Measurements from ENCODE around the gene MCOLN1.

Gene MCOLN1

DNA sequence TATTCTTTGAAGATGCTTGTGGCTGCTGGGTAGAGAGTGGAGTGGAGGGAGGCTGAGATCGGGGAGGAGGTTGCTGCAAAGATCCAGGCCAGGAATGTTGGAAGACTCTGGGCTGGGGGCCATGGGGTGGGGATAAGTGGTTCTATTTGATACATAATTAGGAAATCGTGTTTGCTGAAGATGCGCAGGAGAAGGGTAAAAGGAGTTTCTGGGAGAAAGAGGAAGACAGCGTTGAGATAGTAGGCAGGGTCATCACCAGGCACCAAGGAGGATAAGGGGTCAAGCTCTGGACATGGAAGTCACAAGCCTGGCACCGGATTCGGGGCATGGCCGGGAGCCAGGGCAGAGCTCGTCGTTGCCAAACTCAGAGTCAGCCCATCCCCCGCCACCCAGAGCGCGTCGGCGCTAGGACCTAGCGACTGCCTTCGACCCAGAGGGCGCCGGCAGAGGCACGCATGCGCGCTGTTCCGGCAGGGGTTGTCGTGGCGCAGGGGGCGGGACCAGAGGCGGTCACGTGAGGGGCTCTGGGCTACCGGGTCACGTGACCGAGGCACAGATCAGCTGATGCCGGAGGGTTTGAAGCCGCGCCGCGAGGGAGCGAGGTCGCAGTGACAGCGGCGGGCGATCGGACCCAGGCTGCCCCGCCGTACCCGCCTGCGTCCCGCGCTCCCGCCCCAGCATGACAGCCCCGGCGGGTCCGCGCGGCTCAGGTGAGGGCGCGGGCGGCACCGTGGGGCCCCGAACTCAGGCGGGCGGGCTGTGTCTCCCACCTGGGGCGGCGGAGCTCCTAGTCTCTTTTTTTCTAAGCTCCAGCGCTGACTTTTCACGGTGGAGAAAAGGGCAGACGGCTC lies at the start of gene MCOLN1:
Gene MCOLN1 (plus strand): TSS at position 553 of the 851 bp plus-strand sequence. CDS start 127 bp downstream, at position 680.
- H3K27ac Mint-ChIP-seq = peak within 1 kb of the TSS; percentile 93 to 95
- peaks cover 20% of the 10 kb centered on the region for H3K4me1 Mint-ChIP-seq
- H3K4me3 Mint-ChIP-seq = peak within 1 kb of the TSS; percentile 83 to 97
- peak; percentile 99 for DNase-seq
- ATAC-seq = peak; percentile 90
- H3K9me3 Mint-ChIP-seq = no peaks in the 10 kb centered on the region
- H3K27me3 Mint-ChIP-seq = no peaks in the 10 kb centered on the region

GRCh38 chr19:7475665-7476064 lies 46.8 kb upstream of the MCOLN1 start:
- Mint-ChIP-seq H3K4me3 (no peak overlapping the region), H3K9me3 (no peaks in the 10 kb centered on the region), H3K27me3 (no peaks in the 10 kb centered on the region), H3K27ac (no peak overlapping the region), H3K4me1 (no peaks in the 10 kb centered on the region)
- DNase-seq (no peak), ATAC-seq (no peak)

DNA sequence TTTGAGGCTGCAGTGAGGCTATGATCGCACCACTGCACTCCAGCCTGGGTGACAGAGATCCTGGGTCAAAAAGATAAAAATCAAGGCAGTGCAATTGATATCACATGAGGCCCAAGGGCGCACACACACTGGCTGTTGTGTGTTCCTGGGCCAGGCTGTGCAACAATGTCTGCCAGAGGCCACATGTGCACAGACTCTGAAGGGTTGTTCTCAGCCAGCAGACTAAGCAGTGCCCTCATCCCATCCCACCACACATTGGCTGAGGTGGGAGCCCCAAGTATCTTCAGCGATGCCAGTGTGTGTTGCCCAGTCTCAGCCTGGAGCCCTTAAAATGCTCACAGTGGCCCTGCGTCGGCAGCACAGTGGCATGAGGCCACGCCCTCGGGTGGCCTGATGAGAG lies 46.2 kb upstream of the MCOLN1 start:
- Mint-ChIP-seq H3K4me3 (no peak overlapping the region), H3K27ac (no peak overlapping the region), H3K4me1 (no peaks in the 10 kb centered on the region), H3K9me3 (no peaks in the 10 kb centered on the region), H3K27me3 (no peaks in the 10 kb centered on the region)
- DNase-seq (no peak), ATAC-seq (no peak)

- Mint-ChIP-seq H3K27ac (no peak overlapping the region), H3K9me3 (no peaks in the 10 kb centered on the region), H3K4me1 (no peaks in the 10 kb centered on the region), H3K4me3 (no peak overlapping the region), H3K27me3 (no peaks in the 10 kb centered on the region)
- DNase-seq (no peak), ATAC-seq (no peak)
These were observed 45.5 kb upstream of the MCOLN1 start for GRCh38 chr19:7476777-7477494.

DNA sequence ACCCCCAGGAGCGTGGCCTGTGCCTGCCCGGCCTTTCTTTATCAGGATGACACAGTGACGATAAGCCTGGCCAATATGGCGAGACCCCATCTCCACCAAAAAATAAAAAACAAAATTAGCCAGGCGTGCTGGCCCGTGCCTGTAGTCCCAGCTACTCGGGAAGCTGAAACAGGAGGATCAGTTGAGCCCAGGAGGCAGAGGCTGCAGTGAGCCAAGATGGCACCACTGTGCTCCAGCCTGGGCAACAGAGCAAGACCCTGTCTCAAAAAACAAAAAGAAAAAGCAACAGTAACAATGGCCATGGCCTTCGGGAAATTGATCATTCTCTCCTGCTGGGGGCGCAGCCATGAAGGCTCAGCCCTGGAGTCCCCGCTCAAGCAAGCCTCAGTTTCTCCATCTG lies 44.7 kb upstream of the MCOLN1 start:
- Mint-ChIP-seq H3K27ac (peak overlapping the region in 1 of 2 donors; percentile 82), H3K4me1 (peaks cover under 1% of the 10 kb centered on the region), H3K27me3 (no peaks in the 10 kb centered on the region), H3K4me3 (no peak overlapping the region), H3K9me3 (no peaks in the 10 kb centered on the region)
- ATAC-seq = no peak
- no peak for DNase-seq

DNA sequence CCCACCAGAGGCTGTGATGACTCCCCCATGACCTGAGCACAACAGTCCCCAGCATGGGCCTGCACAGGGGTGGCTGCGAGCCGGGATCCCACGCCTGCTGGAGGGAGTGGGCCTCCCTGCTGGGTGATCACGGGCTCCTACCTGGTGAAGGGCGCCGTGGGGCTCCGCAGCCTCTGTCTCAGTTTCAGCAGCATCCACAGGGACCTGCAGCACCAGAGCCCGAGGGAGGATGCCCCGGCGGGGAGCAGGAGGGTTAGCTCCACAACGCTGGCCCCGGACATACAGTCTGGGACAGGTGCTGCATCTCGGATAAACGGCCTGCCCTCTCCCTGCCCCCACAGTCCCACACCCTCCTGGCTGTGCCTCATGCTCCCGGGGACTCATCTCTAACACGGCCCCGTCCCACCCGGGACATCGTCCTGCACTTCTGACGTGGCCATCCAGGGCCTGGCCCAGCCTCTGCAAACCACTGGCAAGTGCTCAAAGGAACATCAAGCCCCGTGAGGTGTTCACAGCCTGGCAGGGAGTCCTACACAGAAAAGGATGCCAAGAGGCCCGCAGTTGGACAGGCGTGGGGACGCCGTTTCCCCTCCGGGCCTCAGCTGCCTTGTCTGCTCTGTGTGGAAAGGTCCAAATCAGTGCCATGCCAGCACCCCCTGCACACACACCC lies 44.1 kb upstream of the MCOLN1 start:
- Mint-ChIP-seq H3K4me1 (peaks cover 6% of the 10 kb centered on the region), H3K27me3 (peaks cover 5% of the 10 kb centered on the region), H3K4me3 (no peak overlapping the region), H3K27ac (peak overlapping the region in 1 of 2 donors; percentile 85), H3K9me3 (no peaks in the 10 kb centered on the region)
- ATAC-seq = peak; percentile 14
- DNase-seq = no peak

DNA sequence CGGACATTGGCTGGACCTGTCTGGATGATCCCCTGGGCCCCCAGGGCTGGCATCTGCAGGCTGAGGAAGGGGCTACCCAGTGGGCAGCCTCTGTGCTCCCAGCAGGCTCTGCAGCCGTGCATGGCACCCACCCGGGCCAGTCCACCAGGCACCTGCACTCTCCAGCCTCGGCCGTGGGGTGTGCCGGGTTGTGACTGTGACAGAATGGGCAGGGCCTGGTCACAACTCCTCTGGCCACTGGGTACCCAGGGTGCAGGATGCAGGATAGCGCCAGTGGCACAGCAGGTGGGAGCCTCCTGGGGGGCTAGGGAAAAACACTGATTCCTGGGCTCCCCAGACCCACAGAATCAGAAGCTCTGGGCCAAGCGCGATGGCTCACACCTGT lies 43.6 kb upstream of the MCOLN1 start:
- no peak overlapping the region for H3K27ac Mint-ChIP-seq
- peaks cover 10% of the 10 kb centered on the region for H3K27me3 Mint-ChIP-seq
- DNase-seq (no peak), ATAC-seq (peak; percentile 21)
- no peaks in the 10 kb centered on the region for H3K9me3 Mint-ChIP-seq
- H3K4me1 Mint-ChIP-seq = peaks cover 11% of the 10 kb centered on the region
- no peak overlapping the region for H3K4me3 Mint-ChIP-seq

DNA sequence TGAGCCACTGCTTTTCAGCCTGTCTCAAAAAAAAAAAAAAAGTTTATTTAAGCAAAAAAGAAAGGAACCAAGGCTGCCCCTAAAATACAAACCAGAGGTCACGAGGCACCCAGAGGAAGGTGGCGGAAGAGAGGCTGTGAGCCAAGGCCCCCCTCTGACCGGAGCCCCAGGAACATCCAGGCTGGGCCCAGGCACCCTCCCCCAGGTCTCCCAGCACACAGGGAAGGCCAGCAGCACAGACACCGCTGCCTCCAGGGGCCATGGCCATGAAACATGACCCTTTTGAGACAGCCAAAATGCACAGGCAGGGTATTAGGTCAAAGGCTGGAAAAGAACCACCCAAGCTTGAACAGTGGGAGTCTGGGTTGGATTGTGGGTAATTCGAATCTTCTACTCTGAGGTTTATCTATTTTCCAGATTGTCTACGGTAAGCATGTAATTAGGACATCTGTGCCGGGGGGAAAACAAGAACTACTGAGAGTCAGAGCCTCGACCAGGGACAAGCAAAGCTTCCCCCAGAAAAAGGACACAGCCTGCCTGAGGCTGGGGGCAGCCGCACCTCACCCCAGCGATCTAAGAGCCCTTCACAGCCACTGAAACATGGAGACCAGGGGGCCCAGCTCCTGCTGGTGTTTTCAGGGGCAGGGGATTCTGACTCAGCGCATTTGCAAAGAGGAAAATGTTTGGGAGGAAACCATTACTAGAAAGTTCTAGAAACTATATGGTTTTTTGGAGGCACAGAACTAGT lies 42.0 kb upstream of the MCOLN1 start:
- Mint-ChIP-seq H3K27me3 (peaks cover 11% of the 10 kb centered on the region), H3K4me3 (no peak overlapping the region), H3K4me1 (peaks cover 11% of the 10 kb centered on the region), H3K9me3 (no peaks in the 10 kb centered on the region), H3K27ac (peak overlapping the region in 1 of 2 donors; percentile 80)
- ATAC-seq (no peak), DNase-seq (no peak)

DNA sequence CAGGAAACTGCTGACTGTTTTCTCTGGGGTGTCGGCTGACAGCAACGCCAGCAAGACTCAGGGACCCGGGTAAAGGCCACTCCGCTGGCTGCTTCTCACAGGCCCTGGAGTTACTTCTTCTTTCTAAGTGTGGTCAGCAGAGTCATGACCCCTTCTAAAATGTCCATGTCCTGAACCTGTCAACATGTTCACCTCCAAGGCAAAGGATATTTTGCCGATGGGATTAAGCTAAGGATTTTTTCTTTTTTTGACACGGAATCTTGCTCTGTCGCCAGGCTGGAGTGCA lies 41.5 kb upstream of the MCOLN1 start:
- ATAC-seq = no peak
- no peak overlapping the region for H3K27ac Mint-ChIP-seq
- no peak overlapping the region for H3K4me3 Mint-ChIP-seq

GRCh38 chr19:7482584-7483439 lies 39.6 kb upstream of the MCOLN1 start:
- Mint-ChIP-seq H3K4me3 (peak overlapping the region in 1 of 2 donors; percentile 75), H3K27ac (peak overlapping the region in 1 of 2 donors; percentile 86), H3K27me3 (peaks cover 11% of the 10 kb centered on the region), H3K9me3 (no peaks in the 10 kb centered on the region), H3K4me1 (peaks cover 11% of the 10 kb centered on the region)
- DNase-seq = no peak
- no peak for ATAC-seq

More for the DNA sequence above, 41.5 kb upstream of the MCOLN1 start:
- no peak for DNase-seq
- H3K9me3 Mint-ChIP-seq = no peaks in the 10 kb centered on the region
- peaks cover 11% of the 10 kb centered on the region for H3K27me3 Mint-ChIP-seq
- H3K4me1 Mint-ChIP-seq = peaks cover 11% of the 10 kb centered on the region

GRCh38 chr19:7483720-7484201 lies 38.7 kb upstream of the MCOLN1 start:
- ATAC-seq (no peak), DNase-seq (no peak)
- H3K27me3 Mint-ChIP-seq = peaks cover 11% of the 10 kb centered on the region
- H3K27ac Mint-ChIP-seq = no peak overlapping the region
- no peaks in the 10 kb centered on the region for H3K9me3 Mint-ChIP-seq
- H3K4me3 Mint-ChIP-seq = no peak overlapping the region
- peaks cover 11% of the 10 kb centered on the region for H3K4me1 Mint-ChIP-seq

- Mint-ChIP-seq H3K27me3 (peaks cover 11% of the 10 kb centered on the region), H3K4me1 (peaks cover 26% of the 10 kb centered on the region), H3K4me3 (no peak overlapping the region), H3K9me3 (no peaks in the 10 kb centered on the region), H3K27ac (peak overlapping the region in 1 of 2 donors; percentile 66)
- DNase-seq (no peak), ATAC-seq (no peak)
These were observed 35.5 kb upstream of the MCOLN1 start for GRCh38 chr19:7486923-7487322.

- H3K9me3 Mint-ChIP-seq = no peaks in the 10 kb centered on the region
- DNase-seq (peak; percentile 89), ATAC-seq (peak; percentile 84)
- peaks cover 32% of the 10 kb centered on the region for H3K4me1 Mint-ChIP-seq
- H3K27me3 Mint-ChIP-seq = peaks cover under 1% of the 10 kb centered on the region
- H3K4me3 Mint-ChIP-seq = peak within 1 kb of the TSS; percentile 84 to 86
- peak within 1 kb of the TSS; percentile 81 to 91 for H3K27ac Mint-ChIP-seq
These were observed 33.6 kb upstream of the MCOLN1 start, which contains the start of gene PEX11G for GRCh38 chr19:7488736-7489353. PEX11G (minus strand) TSS chr19:7489035; CDS start chr19:7489010, 25 bp downstream.

- peaks cover 32% of the 10 kb centered on the region for H3K4me1 Mint-ChIP-seq
- peak overlapping the region; percentile 50 to 81 for H3K27ac Mint-ChIP-seq
- H3K9me3 Mint-ChIP-seq = no peaks in the 10 kb centered on the region
- no peak for ATAC-seq
- H3K27me3 Mint-ChIP-seq = no peaks in the 10 kb centered on the region
- no peak for DNase-seq
- H3K4me3 Mint-ChIP-seq = peak overlapping the region; percentile 40 to 84
These were observed 32.8 kb upstream of the MCOLN1 start for GRCh38 chr19:7489609-7490044.
